ENCODE measurements around the gene SELENOI.
"Not testable (repeated sequence)": the region's sequence is repeated elsewhere in the genome, so short reads cannot be mapped to it uniquely, and the experiment has no call there.

SELENOI gene

GRCh38 chr2:26327291-26328272 is 18.4 kb upstream of the SELENOI start:
- DNase-seq = no peak

- DNase-seq = not testable (repeated sequence)
Measured at GRCh38 chr2:26329083-26329482, 16.9 kb upstream of the SELENOI start.

- DNase-seq = peak; percentile 71
Measured at GRCh38 chr2:26330114-26330549, 15.8 kb upstream of the SELENOI start.

- DNase-seq = no peak
Measured at GRCh38 chr2:26330604-26331003, 15.3 kb upstream of the SELENOI start.

GRCh38 chr2:26331321-26331720 is 14.6 kb upstream of the SELENOI start:
- DNase-seq = not testable (repeated sequence)

GRCh38 chr2:26333293-26333692 is 12.7 kb upstream of the SELENOI start:
- no peak for DNase-seq

- no peak for DNase-seq
Measured at GRCh38 chr2:26335231-26335630, 10.7 kb upstream of the SELENOI start.

GRCh38 chr2:26336719-26337118 is 9.2 kb upstream of the SELENOI start:
- DNase-seq = no peak

- no peak for DNase-seq
Measured at GRCh38 chr2:26337298-26337697, 8.6 kb upstream of the SELENOI start.

- DNase-seq = no peak
Measured at GRCh38 chr2:26340831-26341230, 5.1 kb upstream of the SELENOI start.

- DNase-seq = peak; percentile 37
Measured at GRCh38 chr2:26344581-26345282, 1.2 kb upstream of the SELENOI start.

GRCh38 chr2:26345283-26345544 is 729 bp upstream of the SELENOI start:
- peak; percentile 64 for DNase-seq

- DNase-seq = peak; percentile 40
Measured at GRCh38 chr2:26346454-26347053, 611 bp downstream of the SELENOI start, which contains the start of gene ADGRF3. ADGRF3 (minus strand) TSS chr2:26346789; CDS start chr2:26346234, 555 bp downstream.

- DNase-seq = no peak
Measured at GRCh38 chr2:26347286-26347865, 1.4 kb downstream of the SELENOI start.

GRCh38 chr2:26349690-26350089 is 3.7 kb downstream of the SELENOI start:
- no peak for DNase-seq

GRCh38 chr2:26351375-26352090 is 5.6 kb downstream of the SELENOI start:
- DNase-seq = no peak

- DNase-seq = no peak
Measured at GRCh38 chr2:26352892-26353291, 6.9 kb downstream of the SELENOI start.

- DNase-seq = not testable (repeated sequence)
Measured at GRCh38 chr2:26354469-26354868, 8.5 kb downstream of the SELENOI start.

- DNase-seq = no peak
Measured at GRCh38 chr2:26355038-26355995, 9.4 kb downstream of the SELENOI start.

GRCh38 chr2:26356111-26356510 is 10.2 kb downstream of the SELENOI start:
- DNase-seq = no peak

- no peak for DNase-seq
Measured at GRCh38 chr2:26356771-26357170, 10.8 kb downstream of the SELENOI start.

Measured in NCI-H1105 treated with DMSO at 0.1 percent for 48 hours (cell line).